ENCODE results near the gene MANBA.

Gene MANBA

DNA sequence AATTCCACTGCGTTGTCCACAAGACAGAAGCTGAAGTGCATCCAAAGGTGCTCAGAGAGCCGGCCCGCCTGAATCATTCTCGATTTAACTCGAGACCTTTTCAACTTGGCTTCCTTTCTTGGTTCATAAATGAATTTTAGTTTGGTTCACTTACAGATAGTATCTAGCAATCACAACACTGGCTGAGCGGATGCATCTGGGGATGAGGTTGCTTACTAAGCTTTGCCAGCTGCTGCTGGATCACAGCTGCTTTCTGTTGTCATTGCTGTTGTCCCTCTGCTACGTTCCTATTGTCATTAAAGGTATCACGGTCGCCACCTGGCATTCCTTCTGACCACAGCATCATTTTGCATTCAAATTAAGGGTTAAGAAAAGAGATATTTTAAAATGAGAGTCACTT lies 144.1 kb downstream of the MANBA start:
- no peaks in the 10 kb centered on the region for H3K9me3 ChIP-seq (ENCODE audit: control insufficient read depth, low read length)
- peaks cover 55% of the 10 kb centered on the region for H3K36me3 ChIP-seq (ENCODE audit: control insufficient read depth, insufficient read depth, low read length, severe bottlenecking)
- H3K4me1 ChIP-seq (ENCODE audit: control insufficient read depth, insufficient read depth, low read length) = peaks cover 8% of the 10 kb centered on the region
- no peak for DNase-seq (ENCODE audit: low read depth)
- H3K4me3 ChIP-seq (ENCODE audit: low read length) = no peak overlapping the region
- H3K27me3 ChIP-seq (replicated peaks; ENCODE audit: control insufficient read depth, insufficient read depth, low read length) = no peaks in the 10 kb centered on the region
- H3K9ac ChIP-seq (ENCODE audit: low read length) = no peak overlapping the region

DNA sequence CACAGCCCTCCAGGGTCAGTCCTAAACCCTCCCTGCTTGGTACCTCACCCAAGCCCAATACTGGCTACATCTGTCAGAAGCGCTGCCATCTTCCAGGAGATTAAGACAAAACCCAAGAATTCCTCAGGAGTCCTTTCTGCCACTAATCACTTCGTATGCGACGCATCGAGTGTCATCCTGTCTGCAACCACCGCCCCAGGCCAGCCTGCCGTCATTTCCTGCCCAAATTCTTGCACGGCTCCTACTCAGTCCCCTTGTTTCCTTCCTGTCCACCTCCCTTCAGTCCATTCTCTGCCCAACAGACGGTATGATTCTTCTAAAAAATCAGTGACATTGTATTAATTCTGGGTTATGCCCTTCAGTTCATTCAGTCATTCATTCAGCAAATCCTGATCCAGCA lies 146.0 kb downstream of the MANBA start:
- H3K36me3 ChIP-seq (ENCODE audit: control insufficient read depth, insufficient read depth, low read length, severe bottlenecking) = peaks cover 73% of the 10 kb centered on the region
- no peaks in the 10 kb centered on the region for H3K9me3 ChIP-seq (ENCODE audit: control insufficient read depth, low read length)
- H3K4me3 ChIP-seq (ENCODE audit: low read length) = no peak overlapping the region
- H3K9ac ChIP-seq (ENCODE audit: low read length) = no peak overlapping the region
- no peak for DNase-seq (ENCODE audit: low read depth)
- no peaks in the 10 kb centered on the region for H3K27me3 ChIP-seq (replicated peaks; ENCODE audit: control insufficient read depth, insufficient read depth, low read length)
- no peaks in the 10 kb centered on the region for H3K4me1 ChIP-seq (ENCODE audit: control insufficient read depth, insufficient read depth, low read length)

DNA sequence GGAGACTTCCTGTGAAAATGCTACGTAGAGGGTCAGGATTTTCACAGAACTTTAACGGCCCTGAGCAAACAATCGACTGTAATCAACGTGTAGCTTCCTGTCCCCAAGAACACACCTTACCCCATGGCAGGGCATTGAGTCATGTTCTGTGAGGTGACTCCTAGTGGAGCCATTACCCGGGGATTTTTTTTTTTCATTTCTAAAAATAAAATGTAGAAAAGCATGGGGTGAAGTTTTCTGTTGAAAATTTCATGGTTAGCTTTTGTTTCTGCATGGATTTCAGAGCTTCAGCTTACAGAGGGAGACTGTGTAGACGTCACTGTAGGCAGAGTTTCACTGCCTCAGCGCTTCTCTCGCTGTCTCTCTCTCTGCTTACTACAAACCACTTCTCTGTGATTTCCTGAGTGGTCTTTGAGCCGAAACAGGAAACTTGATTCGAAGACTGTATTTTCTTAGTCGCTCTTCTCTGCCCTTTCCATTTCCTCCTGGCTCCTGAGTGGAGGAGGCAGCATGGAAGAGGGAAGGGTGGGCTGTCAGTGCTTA lies 147.9 kb downstream of the MANBA start:
- no peak for DNase-seq (ENCODE audit: low read depth)
- no peak overlapping the region for H3K9ac ChIP-seq (ENCODE audit: low read length)
- H3K4me3 ChIP-seq (ENCODE audit: low read length) = no peak overlapping the region
- no peaks in the 10 kb centered on the region for H3K9me3 ChIP-seq (ENCODE audit: control insufficient read depth, low read length)
- no peaks in the 10 kb centered on the region for H3K4me1 ChIP-seq (ENCODE audit: control insufficient read depth, insufficient read depth, low read length)
- H3K36me3 ChIP-seq (ENCODE audit: control insufficient read depth, insufficient read depth, low read length, severe bottlenecking) = peaks cover 92% of the 10 kb centered on the region
- H3K27me3 ChIP-seq (replicated peaks; ENCODE audit: control insufficient read depth, insufficient read depth, low read length) = no peaks in the 10 kb centered on the region

DNA sequence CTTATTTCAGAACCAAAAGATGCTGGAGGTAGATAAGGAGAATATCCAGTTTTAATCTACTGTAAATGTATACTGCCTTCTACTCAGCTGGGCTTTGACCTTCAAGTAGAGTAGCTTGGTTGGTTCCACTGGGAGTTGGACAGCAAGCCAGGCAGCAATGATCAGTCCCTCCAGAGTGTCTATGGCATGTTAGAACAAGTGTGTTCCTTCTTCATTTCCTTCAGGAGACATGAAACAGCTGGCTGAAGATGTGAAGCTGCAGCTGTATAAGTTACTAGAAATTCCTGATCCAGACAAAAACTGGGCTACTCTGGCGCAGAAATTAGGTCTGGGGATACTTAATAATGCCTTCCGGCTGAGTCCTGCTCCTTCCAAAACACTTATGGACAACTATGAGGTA lies 148.6 kb downstream of the MANBA start:
- Histone ChIP-seq H3K4me3 (ENCODE audit: low read length) (no peak overlapping the region), H3K4me1 (ENCODE audit: control insufficient read depth, insufficient read depth, low read length) (no peaks in the 10 kb centered on the region), H3K27me3 (replicated peaks; ENCODE audit: control insufficient read depth, insufficient read depth, low read length) (no peaks in the 10 kb centered on the region), H3K9ac (ENCODE audit: low read length) (no peak overlapping the region), H3K9me3 (ENCODE audit: control insufficient read depth, low read length) (no peaks in the 10 kb centered on the region), H3K36me3 (ENCODE audit: control insufficient read depth, insufficient read depth, low read length, severe bottlenecking) (peaks cover 96% of the 10 kb centered on the region)
- no peak for DNase-seq (ENCODE audit: low read depth)

DNA sequence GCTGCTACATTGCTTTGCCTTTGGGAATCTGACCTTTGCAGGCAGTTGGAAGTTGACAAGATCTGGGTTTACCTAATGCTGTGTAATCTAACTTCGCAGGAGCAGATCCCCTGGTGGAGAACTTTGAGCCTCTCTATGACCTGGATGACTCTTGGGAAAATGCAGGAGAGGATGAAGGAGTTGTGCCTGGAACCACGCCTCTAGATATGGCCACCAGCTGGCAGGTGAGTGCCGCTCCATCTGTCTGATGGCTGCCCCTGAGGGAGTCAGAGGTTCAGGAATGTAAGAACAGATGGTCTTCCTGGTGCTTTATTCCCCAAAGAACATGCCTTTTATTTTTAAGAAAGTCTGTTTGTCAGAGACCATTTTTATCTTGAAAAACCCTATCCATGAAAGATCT lies 150.3 kb downstream of the MANBA start:
- Histone ChIP-seq H3K4me1 (ENCODE audit: control insufficient read depth, insufficient read depth, low read length) (no peaks in the 10 kb centered on the region), H3K36me3 (ENCODE audit: control insufficient read depth, insufficient read depth, low read length, severe bottlenecking) (peaks cover 97% of the 10 kb centered on the region), H3K9ac (ENCODE audit: low read length) (no peak overlapping the region), H3K27me3 (replicated peaks; ENCODE audit: control insufficient read depth, insufficient read depth, low read length) (no peaks in the 10 kb centered on the region), H3K4me3 (ENCODE audit: low read length) (no peak overlapping the region), H3K9me3 (ENCODE audit: control insufficient read depth, low read length) (no peaks in the 10 kb centered on the region)
- no peak for DNase-seq (ENCODE audit: low read depth)

DNA sequence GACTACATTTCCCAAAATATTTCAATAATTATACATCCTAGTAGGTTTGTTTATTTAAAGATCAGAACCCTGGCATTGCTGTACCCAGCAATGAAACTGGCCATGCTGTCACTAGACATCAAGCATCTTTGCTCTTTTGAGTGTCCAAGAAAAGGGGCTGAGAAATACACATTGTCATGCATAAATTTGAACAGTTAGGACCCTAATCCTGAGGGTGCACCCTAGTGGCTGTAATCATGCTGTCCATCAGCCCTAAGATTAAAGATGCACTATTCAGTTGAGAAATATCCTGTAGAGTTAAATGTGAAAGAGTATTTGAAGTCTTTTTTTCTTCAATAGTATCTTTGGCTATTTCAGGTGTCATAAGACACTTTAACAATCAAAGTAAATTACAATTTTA lies 150.8 kb downstream of the MANBA start:
- peaks cover 92% of the 10 kb centered on the region for H3K36me3 ChIP-seq (ENCODE audit: control insufficient read depth, insufficient read depth, low read length, severe bottlenecking)
- no peaks in the 10 kb centered on the region for H3K4me1 ChIP-seq (ENCODE audit: control insufficient read depth, insufficient read depth, low read length)
- H3K9ac ChIP-seq (ENCODE audit: low read length) = no peak overlapping the region
- no peaks in the 10 kb centered on the region for H3K27me3 ChIP-seq (replicated peaks; ENCODE audit: control insufficient read depth, insufficient read depth, low read length)
- peak; percentile 28 for DNase-seq (ENCODE audit: low read depth)
- no peak overlapping the region for H3K4me3 ChIP-seq (ENCODE audit: low read length)
- no peaks in the 10 kb centered on the region for H3K9me3 ChIP-seq (ENCODE audit: control insufficient read depth, low read length)

DNA sequence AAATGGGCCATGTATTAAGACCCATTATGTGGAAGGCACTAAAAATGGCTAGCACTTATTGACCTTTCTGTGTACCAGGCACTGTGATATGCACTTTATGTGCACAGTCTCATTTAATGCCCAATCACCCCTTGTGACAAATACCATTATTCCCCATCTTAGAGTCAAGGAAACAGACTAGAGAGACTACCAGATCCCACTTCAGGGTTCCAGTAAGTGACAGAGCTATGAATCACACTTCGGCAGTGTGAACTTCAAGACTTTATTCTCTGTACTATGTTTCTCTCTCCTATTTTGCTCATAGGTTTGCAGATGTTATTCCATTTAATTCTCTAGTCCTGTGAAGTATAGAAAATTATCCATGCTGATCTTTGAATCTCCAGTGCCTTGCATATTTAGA lies 152.6 kb downstream of the MANBA start:
- peaks cover 89% of the 10 kb centered on the region for H3K36me3 ChIP-seq (ENCODE audit: control insufficient read depth, insufficient read depth, low read length, severe bottlenecking)
- no peak overlapping the region for H3K9ac ChIP-seq (ENCODE audit: low read length)
- H3K9me3 ChIP-seq (ENCODE audit: control insufficient read depth, low read length) = no peaks in the 10 kb centered on the region
- H3K4me3 ChIP-seq (ENCODE audit: low read length) = no peak overlapping the region
- H3K27me3 ChIP-seq (replicated peaks; ENCODE audit: control insufficient read depth, insufficient read depth, low read length) = no peaks in the 10 kb centered on the region
- no peak for DNase-seq (ENCODE audit: low read depth)
- H3K4me1 ChIP-seq (ENCODE audit: control insufficient read depth, insufficient read depth, low read length) = no peaks in the 10 kb centered on the region

DNA sequence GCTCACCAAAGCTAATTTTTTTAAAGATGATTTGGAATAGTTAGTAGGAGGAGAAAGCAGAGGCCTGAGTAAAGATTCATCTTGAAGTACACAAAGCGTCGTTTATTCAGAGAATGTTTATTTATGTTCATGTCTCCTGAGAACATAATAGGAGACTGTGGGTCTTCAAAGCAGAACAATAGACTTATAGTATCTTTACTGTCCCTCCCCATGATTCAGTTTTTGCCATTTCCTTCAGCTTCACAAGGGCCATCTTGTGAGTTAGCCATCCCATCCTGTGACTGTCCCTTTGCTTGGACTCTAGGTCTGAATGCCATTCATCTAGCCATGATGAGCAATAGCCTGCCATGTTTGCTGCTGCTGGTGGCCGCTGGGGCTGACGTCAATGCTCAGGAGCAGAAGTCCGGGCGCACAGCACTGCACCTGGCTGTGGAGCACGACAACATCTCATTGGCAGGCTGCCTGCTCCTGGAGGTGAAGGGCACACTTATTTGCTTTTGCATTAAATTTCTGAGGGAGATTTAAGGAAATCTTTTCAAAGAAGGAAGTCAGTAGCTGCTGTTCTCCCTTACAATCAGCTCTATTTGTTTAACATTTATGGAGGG lies 153.8 kb downstream of the MANBA start:
- H3K4me1 ChIP-seq (ENCODE audit: control insufficient read depth, insufficient read depth, low read length) = no peaks in the 10 kb centered on the region
- peaks cover 83% of the 10 kb centered on the region for H3K36me3 ChIP-seq (ENCODE audit: control insufficient read depth, insufficient read depth, low read length, severe bottlenecking)
- H3K9ac ChIP-seq (ENCODE audit: low read length) = no peak overlapping the region
- H3K9me3 ChIP-seq (ENCODE audit: control insufficient read depth, low read length) = no peaks in the 10 kb centered on the region
- no peaks in the 10 kb centered on the region for H3K27me3 ChIP-seq (replicated peaks; ENCODE audit: control insufficient read depth, insufficient read depth, low read length)
- DNase-seq (ENCODE audit: low read depth) = no peak
- no peak overlapping the region for H3K4me3 ChIP-seq (ENCODE audit: low read length)

DNA sequence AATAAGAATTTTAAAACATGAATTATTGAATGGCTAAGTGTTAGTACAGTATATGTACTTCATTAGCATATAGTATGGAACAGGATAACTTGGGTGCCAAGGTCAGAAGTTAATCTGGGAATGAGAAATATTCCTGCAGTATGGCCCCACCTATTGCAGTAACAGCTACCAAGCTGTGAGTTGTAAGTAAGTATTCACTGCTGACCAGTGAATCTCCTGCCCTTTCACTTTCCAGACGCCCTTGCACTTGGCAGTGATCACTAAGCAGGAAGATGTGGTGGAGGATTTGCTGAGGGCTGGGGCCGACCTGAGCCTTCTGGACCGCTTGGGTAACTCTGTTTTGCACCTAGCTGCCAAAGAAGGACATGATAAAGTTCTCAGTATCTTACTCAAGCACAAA lies 154.5 kb downstream of the MANBA start:
- no peaks in the 10 kb centered on the region for H3K4me1 ChIP-seq (ENCODE audit: control insufficient read depth, insufficient read depth, low read length)
- DNase-seq (ENCODE audit: low read depth) = no peak
- peaks cover 83% of the 10 kb centered on the region for H3K36me3 ChIP-seq (ENCODE audit: control insufficient read depth, insufficient read depth, low read length, severe bottlenecking)

DNA sequence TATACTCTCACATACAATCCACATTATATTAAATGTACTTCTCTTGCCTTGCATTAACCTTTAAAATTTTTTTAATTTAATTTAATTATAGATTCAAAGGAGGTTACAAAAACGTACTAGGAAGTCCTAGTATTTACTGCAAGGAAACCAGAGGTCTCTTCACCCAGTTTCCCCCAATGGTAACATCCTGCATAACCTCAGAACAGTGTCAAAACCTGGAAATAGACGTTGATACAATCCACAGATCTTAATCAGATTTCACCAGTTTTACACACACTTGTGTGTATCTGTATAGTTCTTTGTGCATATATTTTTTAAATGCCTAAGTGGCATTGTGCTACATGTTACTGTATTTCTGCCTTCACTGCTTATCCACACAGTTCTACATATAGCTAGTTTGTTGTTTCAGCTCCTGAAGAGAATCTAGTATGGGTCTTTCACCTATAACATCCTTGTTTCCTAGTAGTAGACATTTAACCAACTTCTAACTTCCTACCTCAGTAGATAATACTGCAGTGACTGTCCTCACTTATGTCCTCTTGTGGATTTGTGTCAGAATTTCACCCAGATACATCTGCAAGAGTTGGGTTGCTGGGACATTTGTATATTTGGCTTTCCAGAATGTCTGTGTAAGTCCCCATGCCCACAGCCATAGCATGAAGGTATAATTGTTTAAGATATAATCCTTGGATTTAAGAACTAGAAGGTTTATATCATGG lies 156.4 kb downstream of the MANBA start:
- Histone ChIP-seq H3K9ac (ENCODE audit: low read length) (no peak overlapping the region), H3K4me3 (ENCODE audit: low read length) (no peak overlapping the region), H3K4me1 (ENCODE audit: control insufficient read depth, insufficient read depth, low read length) (no peaks in the 10 kb centered on the region), H3K36me3 (ENCODE audit: control insufficient read depth, insufficient read depth, low read length, severe bottlenecking) (peaks cover 79% of the 10 kb centered on the region), H3K9me3 (ENCODE audit: control insufficient read depth, low read length) (no peaks in the 10 kb centered on the region), H3K27me3 (replicated peaks; ENCODE audit: control insufficient read depth, insufficient read depth, low read length) (no peaks in the 10 kb centered on the region)
- no peak for DNase-seq (ENCODE audit: low read depth)

More for the DNA sequence above, 154.5 kb downstream of the MANBA start:
- no peak overlapping the region for H3K4me3 ChIP-seq (ENCODE audit: low read length)
- H3K9me3 ChIP-seq (ENCODE audit: control insufficient read depth, low read length) = no peaks in the 10 kb centered on the region
- H3K27me3 ChIP-seq (replicated peaks; ENCODE audit: control insufficient read depth, insufficient read depth, low read length) = no peaks in the 10 kb centered on the region
- no peak overlapping the region for H3K9ac ChIP-seq (ENCODE audit: low read length)

DNA sequence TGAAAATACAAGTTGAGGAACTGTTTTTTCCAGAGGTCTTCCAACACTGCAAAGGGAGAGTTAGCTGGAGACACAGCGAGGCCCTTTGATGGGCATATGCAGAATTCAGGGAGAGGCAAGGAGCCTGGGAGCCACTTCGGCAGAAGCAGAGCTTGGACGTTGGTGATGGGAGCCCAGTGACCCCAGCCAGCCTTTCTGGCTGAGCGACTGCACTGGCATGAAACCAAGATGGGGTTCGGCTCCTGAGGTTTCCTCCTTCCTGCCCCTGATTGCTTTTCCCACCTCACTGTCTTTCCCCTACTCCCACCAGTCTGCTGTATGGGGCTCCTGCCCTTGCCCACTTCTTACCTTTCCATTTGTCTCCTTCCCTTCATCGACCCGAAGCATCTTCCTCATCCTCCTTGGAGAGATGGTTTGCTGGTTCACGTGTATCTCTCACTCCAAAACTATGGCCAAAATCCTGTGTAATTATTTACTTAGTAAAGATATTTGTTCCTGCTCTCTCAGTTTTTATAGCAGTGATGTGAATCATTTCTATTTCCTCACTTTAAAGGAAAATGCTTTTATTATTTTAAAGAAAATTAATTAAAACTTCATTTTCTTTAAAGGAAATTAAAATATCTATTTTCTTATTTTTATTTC lies 159.1 kb downstream of the MANBA start:
- no peak overlapping the region for H3K4me3 ChIP-seq (ENCODE audit: low read length)
- H3K9me3 ChIP-seq (ENCODE audit: control insufficient read depth, low read length) = no peaks in the 10 kb centered on the region
- H3K9ac ChIP-seq (ENCODE audit: low read length) = no peak overlapping the region
- no peaks in the 10 kb centered on the region for H3K4me1 ChIP-seq (ENCODE audit: control insufficient read depth, insufficient read depth, low read length)
- DNase-seq (ENCODE audit: low read depth) = no peak
- H3K36me3 ChIP-seq (ENCODE audit: control insufficient read depth, insufficient read depth, low read length, severe bottlenecking) = peaks cover 77% of the 10 kb centered on the region
- H3K27me3 ChIP-seq (replicated peaks; ENCODE audit: control insufficient read depth, insufficient read depth, low read length) = no peaks in the 10 kb centered on the region
